Esophagus squamous epithelium (tissue), 4 donors: ENCODE measurements around the gene CNOT4.

ENCODE experiments used
- CTCF ChIP-seq, 6 experiments: fragments of 450-650 bp in 4 of 6; fragments of 200-600 bp in 2 of 6; sonication (generic) in 2 of 6; IDR thresholded peaks; one replicate each; pipeline ENCODE4 v1.5.1; 2016 to 2019; ENCODE audit warnings: antibody characterized with exemption in 6 of 6, mild to moderate bottlenecking in 4 of 6, moderate library complexity in 4 of 6
- POLR2A ChIP-seq, 4 donors: fragments of 450-650 bp; IDR thresholded peaks; one replicate each; pipeline ENCODE4 v1.6.1; 2017; ENCODE audit warnings: antibody characterized with exemption in 4 of 4, mild to moderate bottlenecking in 4 of 4, moderate library complexity in 3 of 4

- no peak for TF ChIP-seq CTCF (IDR thresholded peaks at IDR 0.05)
- TF ChIP-seq POLR2A (IDR thresholded peaks at IDR 0.05) = no peak
Measured at GRCh38 chr7:135553346-135553745, 43.4 kb upstream of the CNOT4 start.
